T-helper 9 cell (primary cell): Measurements from ENCODE around the gene ZNF860.
"Not testable (repeated sequence)": the region's sequence is repeated elsewhere in the genome, so short reads cannot be mapped to it uniquely, and the experiment has no call there.

Experiments
- DNase-seq: peaks from one replicate; pipeline ENCODE4 v3.0.0-alpha.2; 2020

ZNF860 gene

DNA sequence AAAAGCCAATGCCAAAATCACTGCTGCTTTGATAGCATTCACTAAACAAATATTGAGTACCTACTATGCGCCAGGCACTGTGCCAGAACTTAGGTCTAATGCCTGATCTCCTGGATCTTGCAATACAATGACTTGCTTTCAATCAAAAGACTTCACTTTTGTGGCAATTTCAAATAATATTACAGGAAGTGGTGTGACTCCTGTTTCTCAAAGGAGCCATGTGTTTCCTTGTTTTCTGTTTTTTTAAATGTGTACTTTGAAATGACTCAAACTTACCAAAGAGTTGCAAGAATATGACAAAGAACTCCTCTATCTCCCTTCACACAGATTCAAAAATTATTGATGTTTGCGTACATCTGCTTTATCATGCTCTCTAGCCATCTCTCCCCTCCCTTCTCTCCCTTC lies 18.7 kb upstream of the ZNF860 start:
- DNase-seq, result no peak

DNA sequence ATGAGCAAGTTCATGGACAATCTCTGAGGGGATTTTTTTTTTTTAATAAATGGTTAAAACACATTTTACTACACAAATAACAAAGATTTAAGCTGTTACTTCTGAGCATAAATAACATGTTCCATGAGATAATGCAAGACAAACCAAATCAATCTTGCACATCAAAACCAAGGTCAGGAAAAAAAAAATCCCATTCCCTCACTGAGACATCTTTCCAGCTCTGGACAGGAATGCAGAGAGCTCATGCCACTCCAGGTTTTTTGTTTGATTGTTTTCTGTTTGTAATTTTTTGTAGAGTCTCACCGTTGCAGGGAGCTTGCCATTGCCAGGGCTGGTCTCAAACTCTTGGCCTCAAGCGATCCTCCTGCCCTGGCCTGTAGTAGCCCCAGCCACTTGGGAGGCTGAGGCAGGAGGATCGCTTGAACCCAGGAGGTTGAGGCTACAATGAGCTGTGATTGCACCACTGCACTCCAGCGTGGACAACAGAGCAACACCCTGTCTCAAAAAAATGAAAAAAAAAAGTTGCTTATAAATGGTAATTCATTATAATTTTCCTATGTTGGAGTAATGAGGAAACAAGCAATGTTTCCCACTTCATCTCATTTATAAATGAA lies 14.5 kb upstream of the ZNF860 start:
- no peak for DNase-seq

DNA sequence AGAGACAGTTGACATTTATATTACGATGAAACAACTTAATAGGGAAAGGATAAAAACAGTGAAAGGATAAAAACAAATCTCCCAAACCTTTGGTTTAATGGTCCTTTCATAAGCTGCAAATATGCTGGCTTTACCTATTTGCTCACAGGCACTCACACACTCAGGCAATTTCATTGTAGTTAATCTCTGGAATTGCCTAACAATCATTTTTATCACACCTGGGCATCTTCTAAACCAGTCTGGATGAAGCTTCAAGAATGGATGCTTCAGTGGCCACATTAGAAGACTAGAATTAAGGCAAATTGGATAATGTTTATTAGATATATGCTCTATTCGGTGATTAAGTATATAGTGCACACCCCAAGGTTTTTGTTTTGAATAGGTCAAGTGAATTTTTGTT lies 14.0 kb upstream of the ZNF860 start:
- no peak for DNase-seq

DNA sequence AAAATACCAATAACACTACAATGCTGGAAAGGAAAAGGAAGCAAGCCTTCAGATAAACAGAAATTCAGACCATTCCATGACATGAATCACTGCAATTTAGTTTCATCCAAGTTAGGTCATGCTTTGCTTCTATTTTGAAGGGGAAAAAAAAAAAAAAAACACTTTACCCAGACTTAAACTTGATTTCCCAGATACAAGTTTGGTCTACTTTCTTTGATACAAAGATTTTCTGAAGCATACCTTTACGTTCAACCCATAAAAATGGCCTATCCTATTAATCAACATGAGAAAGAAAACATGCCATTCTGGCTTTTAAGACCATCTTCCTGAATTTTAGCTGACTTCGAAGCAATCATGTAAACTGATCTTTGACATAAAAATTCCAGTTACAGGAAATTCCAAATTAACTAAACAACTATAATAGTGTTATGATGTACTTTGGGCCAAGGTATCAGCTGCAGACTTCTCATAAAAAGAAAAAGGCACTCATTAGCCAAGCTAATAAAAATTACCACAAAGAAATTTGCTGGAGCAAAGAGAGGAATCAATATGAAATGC lies 13.1 kb upstream of the ZNF860 start:
- no peak for DNase-seq

DNA sequence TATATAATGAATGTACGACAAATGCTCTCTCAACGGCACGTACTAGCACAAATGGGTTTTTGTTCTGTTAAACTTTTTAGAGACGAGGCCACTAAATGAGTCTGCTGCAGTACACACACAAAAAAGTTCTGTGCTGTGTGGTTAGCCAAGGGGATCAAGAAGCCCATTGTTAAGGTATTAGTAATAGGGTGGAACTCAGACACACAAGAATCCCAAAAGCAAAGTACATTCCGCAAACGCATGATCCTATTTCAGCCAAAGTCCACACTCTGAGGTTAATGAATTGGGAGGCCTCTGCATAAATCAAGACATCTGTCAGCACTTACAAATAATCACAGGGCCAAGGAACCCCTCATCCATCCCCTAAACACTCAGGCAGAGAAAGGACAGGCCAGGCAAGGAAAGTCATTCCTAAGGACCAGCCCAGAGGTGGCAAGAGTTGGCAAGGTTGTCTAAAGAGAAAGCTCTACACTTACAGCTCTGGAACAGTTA lies 12.6 kb upstream of the ZNF860 start:
- DNase-seq, result no peak

DNA sequence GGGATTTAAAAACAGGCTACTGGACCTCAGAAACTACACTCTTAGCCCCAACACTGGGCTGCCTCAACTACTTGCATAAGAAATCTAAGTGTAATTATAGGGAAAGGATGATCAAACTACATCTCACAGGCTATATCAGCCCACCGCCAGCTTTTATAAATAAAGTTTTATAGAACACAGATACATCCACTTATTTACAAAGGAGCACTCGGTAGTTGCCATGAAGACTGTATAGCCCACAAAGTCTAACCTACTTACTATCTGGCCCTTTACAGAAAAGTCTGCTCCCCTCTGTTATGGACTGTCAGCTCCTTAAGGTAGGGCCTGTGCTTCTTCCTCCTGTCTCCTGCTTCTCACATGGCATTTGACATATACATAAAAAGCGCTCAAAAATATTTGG lies 9.9 kb upstream of the ZNF860 start:
- no peak for DNase-seq

DNA sequence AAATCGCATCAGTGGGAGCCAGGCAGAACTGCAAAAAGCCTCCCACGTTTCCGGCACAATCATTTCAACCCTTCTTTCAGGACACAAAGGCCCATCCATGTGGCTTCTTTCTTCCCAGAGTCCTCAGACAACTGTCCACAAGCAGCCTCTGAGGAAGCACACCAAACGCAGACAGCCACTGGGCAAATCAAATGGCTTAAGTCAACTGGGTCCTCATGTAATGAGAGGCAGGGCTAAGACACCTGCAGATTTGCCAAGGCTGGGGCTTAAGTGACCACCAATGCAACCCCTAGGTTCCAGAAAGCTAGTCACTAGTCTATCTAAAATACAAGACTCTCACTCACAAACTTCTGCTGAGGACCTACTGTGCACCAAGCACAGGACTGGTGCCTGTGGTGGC lies 8.5 kb upstream of the ZNF860 start:
- no peak for DNase-seq

DNA sequence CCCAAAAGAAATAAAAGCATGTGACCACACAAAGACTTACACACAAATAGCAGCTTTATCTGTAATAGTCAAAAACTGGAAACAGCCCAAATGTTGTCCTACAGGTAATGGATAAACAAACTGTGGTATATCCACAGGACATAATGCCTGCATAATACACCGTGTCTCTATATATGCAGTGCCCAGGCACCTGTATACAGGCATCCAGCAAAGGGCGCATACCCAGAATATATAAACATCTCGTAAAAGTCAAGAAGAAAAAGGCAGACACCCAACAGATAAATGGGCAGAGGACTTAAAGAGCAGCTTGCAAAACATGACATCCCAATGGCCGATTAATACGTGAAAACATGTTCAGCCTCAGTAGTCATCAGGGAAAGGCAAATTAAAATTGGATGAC lies 7.7 kb upstream of the ZNF860 start:
- DNase-seq, result no peak

DNA sequence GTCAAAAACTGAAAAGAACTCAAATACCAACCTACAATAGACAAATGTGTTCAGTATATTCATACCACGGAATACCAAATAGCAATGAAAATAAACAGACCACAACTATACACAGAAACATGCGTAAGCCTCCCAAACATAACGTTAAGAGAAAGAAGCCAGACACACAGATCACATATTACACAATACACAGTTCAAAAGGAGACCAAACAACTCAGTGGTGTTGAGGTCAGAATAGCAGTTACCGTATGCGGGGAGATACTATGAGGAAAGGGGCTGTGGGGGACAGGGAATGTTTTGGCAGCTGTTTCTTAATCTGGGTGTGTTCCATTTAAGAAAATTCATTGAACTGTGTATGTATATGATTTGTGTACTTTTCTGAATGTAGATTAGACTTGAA lies 7.1 kb upstream of the ZNF860 start:
- DNase-seq, result no peak

DNA sequence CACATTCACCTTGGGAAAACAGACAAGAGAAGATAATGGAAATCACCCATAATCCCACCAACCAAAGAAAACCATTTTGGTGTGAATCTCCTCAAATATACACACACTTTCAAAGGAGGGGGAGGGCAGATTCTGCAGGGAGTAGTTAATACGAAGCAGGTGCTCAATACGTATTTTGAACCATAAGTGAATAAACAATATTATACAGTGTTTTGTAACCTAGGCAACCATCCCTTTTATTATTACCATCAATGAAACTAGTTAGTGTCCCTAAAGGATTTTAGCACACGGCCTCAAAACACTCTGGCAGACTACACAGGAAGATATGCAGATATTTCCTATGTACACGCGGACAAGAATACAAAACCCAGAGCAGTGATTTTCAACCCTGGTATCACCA lies 6.6 kb upstream of the ZNF860 start:
- DNase-seq, result no peak

DNA sequence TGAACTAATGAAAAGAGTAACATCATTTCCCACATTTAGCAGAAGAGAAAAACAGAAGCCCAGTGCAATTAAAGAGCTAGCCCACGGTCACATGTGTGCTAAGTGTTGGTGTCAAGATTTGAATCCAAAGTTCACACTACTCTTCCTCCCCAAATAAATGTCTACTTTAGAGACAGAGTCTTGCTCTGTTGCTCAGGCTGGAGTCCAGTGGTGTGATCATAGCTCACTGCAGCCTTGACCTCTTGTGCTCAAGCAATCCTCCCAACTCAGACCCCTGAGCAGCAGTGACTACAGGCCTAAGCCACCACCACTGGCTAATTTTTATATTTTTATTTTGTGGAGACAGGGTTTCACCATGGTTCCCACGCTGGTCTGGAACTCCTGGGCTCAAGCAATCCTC lies 5.2 kb upstream of the ZNF860 start:
- no peak for DNase-seq

DNA sequence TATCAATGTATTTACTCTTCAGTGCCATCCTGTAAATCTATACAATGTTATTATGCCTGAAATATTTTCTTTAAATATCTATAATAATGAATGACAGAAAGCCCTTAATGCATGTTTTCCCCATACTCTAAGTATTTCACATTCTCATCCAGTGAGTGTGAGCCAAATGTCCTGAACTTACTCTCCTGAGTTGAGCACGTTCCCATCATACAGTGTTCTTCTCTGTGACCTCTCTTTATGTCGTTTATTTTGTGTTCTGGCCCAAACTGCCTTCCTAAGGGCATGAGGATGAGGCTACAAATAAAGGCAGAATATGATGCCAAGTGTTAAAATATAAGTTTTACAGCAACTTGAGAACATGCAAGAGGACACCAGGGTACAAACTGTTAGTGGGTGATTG lies 3.8 kb upstream of the ZNF860 start:
- no peak for DNase-seq

DNA sequence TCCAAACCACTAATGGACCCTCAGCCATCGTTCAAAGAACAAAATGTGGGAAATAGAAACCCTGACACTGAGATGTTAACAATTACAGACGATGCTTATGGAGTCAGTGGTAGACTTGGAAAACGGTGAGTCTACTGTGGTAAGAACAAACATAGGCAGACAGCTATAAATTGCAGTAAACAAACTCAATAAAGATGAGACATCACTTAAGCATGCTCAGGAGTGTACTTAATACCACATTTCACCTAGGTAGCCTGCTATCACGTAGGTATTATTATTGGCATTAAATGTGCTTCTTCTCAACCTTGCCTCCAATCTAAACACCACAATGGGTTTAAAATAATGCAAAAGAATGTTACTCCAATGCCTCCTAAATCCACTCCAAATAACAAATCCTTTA lies 3.0 kb upstream of the ZNF860 start:
- no peak for DNase-seq

DNA sequence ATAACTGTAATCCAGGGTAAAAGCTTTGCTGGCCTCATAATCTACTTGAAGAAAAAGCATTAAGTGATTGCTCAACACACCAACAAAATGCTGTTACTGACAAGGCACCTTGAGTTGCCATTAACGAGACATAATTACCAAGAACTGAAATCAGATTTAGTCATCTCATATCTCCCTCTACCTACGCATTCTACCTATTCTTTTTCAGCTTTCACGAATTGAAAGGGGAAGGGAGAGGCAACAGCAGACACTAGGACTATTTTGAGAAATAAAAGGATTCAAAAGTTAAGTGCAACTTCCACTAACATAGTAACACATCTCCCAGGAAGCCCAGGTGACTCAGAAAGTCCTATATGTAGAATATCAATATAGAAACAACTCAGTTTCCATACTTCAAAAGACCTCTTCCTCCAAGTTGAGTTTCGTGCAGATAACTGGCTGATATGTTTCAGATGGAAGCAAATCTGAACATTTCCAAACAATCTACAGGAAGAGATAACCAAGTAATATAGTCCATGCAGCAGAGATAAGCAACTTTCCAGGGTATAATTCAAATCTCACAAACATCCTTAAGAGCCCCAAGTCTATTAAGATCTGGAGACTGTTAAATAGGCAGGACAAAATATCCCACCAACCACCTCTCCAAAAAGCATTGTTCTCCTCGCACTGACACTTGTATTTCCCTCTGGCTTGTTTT lies 2.4 kb upstream of the ZNF860 start:
- no peak for DNase-seq

DNA sequence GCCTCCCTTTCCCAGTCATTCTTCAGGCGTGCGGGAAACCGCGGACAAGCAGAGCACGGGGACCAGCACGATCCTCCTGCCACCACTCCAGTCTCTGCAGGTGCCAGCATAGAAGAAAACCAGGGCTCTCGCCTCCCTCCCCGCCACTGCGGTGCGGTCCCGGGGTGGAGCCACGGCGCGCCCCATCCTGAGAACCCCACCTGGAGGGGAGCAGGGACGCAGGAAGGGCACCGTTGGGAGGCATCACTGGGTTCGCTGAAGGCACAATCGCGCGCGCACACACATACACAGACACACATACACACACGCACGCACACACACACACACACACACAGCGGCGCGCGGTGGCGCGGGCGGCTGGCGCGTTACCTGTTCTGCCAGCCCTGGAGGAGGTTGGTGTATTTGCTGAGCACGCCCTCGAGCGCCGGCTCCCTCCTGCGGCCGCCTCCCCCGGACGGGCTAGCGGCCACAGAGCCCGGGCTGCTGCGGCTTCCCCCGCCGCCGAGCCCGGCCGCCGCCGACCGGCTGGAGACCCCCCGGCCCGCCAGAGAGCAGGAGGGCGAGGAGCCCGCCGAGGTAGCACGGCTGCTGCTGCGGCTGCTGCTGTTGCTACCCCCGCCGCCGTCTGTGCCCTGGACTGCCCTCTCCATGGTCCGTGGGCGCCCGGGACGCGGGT lies 882 bp upstream of the ZNF860 start:
- DNase-seq, result no peak

DNA sequence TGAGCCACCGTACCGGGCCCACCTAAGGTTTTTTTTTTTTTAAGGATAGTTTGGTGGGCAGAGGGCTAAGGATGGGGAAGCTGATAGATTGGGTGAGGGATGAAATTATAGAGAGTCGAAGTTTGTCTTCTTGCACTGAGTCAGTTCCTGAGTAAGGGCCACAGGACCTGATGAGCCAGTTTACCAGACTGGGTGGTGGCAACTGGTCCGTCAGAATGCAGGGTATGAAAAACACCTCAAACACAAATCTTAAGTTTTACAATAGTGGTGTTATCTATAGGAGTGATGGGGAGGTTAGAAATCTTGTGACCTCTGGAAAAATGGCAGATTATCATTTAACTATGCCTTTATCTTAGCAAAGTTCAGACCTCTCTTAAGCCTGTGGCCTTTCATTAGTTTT lies 2.8 kb downstream of the ZNF860 start:
- DNase-seq, result no peak

DNA sequence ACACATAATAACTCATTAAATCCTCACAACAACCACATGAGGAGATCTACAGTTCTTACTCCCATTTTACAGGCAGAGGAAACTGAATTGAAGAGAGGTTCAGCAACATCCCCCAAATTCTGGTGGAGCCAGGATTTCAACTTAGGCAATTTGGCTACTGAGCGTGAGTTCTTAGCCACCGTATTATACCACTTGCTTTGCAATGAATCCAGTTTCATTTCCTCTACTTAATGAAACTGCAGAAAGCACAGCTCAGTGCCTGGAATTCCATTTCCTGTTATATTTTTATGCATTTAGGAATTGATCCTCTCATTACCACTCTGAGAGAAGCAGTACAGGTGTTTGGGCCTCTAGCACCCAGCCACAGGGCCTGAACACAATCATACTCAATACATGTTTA lies 4.3 kb downstream of the ZNF860 start:
- DNase-seq, result no peak

DNA sequence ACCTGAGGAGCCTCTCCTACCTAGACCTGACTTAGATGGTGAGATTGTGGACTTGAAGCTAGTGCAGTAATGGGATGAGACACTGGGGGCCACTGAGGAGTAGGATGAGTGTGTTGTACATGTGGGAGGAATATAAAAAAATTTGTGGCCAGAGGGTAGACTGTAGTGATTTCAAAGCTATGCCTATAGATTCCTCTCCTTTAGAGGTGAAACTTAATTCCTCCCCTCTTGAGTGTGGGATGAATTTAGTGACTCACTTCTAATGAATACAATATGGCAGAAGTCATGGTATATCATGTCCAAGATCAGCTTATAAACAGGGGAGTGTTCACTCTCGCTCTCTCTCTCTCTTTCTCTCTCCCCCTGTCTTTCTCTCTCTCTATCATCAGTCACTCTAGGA lies 6.7 kb downstream of the ZNF860 start:
- DNase-seq, result no peak

DNA sequence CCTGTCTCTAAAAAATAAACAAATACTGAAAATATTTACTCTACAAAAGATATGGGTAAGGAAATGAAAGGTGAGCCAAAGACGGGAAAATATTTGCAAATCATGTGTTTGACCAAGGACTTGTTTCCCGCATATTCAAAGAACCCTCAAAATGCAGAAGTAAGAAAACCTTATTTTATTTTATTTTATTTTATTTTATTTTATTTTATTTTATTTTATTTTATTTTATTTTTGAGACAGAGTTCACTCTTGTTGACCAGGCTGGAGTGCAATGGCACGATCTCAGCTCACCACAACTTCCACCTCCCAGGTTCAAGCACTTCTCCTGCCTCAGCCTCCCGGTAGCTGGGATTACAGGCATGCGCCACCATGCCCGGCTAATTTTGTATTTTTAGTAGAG lies 11.4 kb downstream of the ZNF860 start:
- DNase-seq, result not testable (repeated sequence)

DNA sequence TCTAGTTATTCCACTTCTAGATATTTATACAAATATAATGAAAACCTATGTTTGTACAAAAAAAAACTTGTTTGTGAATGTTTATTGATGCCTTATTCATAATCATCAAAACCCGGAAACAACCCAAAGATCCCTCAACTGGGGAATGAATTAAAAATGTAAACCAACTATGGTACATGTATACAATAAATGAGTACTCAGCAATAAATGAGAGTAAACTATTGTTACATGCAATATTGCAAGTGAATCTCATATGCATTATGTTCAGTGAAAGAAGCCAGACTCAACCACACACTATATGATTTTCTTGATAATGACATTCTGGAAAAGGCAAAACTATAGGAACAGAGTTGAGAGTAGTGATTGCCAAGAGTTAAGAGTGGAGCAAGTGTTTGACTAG lies 12.3 kb downstream of the ZNF860 start:
- no peak for DNase-seq

DNA sequence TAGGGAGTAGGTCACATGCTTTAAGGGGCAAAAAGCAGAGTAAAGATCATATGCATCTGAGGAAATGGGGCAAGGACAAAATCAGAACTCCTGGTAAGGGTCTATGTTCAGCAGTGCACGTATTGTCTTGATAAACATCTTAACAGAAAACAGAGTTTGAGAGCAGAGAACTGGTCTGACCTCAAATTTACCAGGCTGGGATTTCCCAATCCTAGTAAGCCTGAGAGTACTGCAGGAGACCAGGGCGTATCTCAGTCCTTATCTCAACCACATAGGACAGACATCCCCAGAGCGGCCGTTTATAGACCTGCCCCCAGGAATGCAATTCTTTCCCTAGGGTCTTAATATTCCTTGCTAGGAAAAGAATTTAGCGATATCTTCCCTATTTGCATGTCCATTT lies 13.5 kb downstream of the ZNF860 start:
- DNase-seq, result not testable (repeated sequence)

DNA sequence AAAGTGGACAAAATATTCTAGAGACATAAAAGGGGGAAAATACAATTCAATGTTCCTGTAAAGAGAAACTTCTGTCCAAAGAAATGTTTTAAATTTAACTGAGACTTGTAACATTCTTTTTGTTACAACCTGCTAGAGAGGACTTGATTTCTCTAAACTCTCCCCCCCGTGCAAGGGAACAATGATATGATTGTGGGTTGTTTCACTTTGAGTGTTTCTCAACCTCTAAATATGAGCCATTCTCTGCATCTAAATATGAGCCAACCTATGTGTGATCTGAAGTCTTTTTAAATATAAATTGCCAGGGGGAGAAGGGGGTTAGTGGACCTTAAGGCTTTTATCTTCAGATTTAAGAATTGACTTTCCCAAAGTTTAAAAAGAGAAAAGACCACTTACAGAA lies 14.6 kb downstream of the ZNF860 start:
- DNase-seq, result no peak

DNA sequence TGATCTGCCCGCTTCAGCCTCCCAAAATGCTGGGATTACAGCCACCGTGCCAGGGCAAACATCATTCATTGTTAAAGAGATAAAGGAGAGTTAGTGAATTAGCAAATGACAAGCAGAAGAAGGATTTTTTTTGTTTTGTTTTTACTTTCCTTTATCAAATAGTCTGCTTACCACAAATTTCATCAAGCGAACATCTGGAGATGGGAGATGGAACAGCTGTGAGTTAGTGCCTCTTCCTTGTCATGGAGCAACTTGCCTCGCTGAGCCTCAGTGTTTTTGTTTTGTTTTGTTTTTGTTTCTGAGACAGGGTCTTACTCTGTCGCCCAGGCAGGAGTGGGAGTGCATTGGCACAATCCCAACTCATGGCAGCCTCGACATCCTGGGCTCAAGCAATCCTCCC lies 15.9 kb downstream of the ZNF860 start:
- no peak for DNase-seq

DNA sequence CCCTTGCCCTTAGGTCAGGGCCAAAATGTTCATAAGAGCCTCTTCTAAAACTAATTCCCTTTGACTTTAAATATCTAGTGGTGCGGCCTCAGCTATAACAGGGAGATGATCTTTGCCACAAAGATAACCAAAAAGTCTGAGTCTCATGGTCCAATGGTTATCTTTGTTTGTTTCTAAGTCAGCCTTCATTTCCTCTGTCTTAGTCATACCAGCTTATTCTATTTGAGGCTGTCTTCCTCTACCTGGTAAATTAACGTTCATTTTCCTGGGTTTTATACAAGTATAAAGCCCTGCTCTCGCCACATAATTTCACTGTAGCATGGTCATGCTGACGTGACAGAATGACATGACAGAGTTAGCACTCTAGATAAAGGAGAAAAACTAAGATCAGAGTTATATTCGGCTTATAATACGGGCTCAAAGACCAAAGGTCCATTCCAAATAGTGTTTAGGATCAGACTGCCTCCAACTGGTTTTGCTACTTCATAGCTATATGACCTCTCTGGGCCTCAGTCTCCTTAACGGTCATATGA lies 18.4 kb downstream of the ZNF860 start:
- no peak for DNase-seq
